Activated T-helper 17 cell treated with anti-CD3 and anti-CD28 coated beads, Interleukin-2, amount 50 U/mL, for 72 hours (primary cell): ENCODE measurements around the gene DOCK2. TPM values are rescaled to one million over a fixed set of nuclear protein-coding genes. Genes with fewer than 3 reads are reported as not detected.

Source experiments
- ATAC-seq: fragments of 150-1000 bp; cut with Tn5 transposase; replicated peaks from 2 replicates; pipeline ENCODE4 v1.10.0; 2021; ENCODE audit warnings: mild to moderate bottlenecking, moderate library complexity
- H3K27ac Mint-ChIP-seq: one replicate; pipeline ENCODE4 v1.8.0; 2022; ENCODE audit warnings: mixed read lengths
- H3K27me3 Mint-ChIP-seq: one replicate; pipeline ENCODE4 v1.8.0; 2022; ENCODE audit warnings: mixed read lengths
- H3K36me3 Mint-ChIP-seq: one replicate; pipeline ENCODE4 v1.8.0; 2022; ENCODE audit warnings: low read depth, mild to moderate bottlenecking, mixed read lengths
- H3K4me1 Mint-ChIP-seq: one replicate; pipeline ENCODE4 v1.8.0; 2022; ENCODE audit warnings: mixed read lengths
- H3K4me3 Mint-ChIP-seq: one replicate; pipeline ENCODE4 v1.8.0; 2022; ENCODE audit warnings: mild to moderate bottlenecking, mixed read lengths
- H3K9me3 Mint-ChIP-seq: one replicate; pipeline ENCODE4 v1.8.0; 2022; ENCODE audit warnings: mixed read lengths
- total RNA-seq, 2 donors: library from RNA; stranded (reverse); gene quantifications; one replicate each; pipeline ENCODE4 v1.2.3, GENCODE V29; 2022

The DOCK2 gene
- total RNA-seq, 2 donors from 2014 or later: 229 to 244 TPM

DNA sequence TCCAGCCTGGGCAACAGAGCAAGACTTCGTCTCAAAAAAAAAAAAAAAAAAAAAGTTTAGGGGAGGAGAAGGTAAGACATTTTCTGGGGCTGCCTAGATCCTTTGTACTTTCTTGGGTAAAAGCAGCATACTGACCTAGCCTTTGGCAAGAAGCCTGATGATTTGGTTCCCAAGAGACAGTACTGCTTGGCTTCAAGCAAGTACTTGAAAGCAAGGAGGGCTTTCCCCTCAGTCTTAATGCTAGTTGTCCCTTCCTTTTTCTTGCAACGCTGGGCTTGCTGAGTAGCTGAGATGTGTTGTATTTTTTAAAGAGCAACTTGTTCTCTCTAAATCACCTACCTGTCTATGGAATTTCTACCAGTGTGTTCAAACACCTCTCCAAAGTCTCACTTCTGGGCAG is 267.0 kb downstream of the DOCK2 start:
- no peak for ATAC-seq
- peaks cover 16% of the 10 kb centered on the region for H3K36me3 Mint-ChIP-seq
- H3K9me3 Mint-ChIP-seq: no peaks in the 10 kb centered on the region
- H3K4me1 Mint-ChIP-seq: peaks cover 14% of the 10 kb centered on the region
- H3K27me3 Mint-ChIP-seq: no peaks in the 10 kb centered on the region
- H3K27ac Mint-ChIP-seq: no peak overlapping the region
- no peak overlapping the region for H3K4me3 Mint-ChIP-seq

DNA sequence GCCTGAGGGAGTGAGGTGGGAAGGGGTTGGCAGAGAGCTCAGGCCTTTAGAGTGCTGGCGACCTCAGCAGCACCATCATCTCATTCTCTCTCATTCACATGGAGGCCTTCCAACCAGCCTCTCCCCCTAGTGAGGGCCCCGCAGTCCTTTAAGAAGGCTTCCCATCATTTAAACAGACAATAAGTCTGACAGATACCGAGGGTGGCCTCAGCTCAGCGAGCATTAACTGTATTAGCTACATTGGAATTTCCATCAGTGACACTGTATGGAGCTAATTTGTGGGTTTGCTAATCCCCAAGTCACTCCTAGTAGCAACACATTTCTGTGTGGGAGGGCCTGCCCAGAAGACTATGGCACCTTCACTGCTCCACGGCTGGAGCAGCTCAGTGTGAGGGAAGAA is 267.4 kb downstream of the DOCK2 start:
- peaks cover 14% of the 10 kb centered on the region for H3K4me1 Mint-ChIP-seq
- no peak overlapping the region for H3K27ac Mint-ChIP-seq
- H3K4me3 Mint-ChIP-seq: no peak overlapping the region
- no peaks in the 10 kb centered on the region for H3K27me3 Mint-ChIP-seq
- no peak for ATAC-seq
- H3K36me3 Mint-ChIP-seq: peaks cover 16% of the 10 kb centered on the region
- H3K9me3 Mint-ChIP-seq: no peaks in the 10 kb centered on the region

DNA sequence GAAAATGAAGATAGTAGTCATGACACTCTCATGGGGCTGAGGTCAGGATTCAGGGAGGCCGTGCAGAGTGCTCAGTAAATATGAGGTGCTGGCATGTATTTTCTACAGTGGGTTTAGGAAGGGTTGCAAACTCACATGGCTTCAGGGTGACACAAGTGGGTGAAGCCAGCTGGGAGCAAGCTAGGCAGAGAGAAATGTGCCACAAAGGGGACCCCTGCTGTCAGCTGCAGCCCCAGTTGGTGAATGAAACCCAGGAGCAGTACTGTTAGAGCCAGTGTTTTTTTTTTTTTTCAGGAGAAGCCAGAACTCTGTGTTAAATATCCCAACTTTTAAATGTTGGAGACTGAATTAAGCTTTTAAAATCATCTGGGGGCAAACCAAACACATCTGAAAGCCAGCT is 267.9 kb downstream of the DOCK2 start:
- Mint-ChIP-seq H3K27me3 (no peaks in the 10 kb centered on the region), H3K27ac (no peak overlapping the region), H3K4me3 (no peak overlapping the region), H3K36me3 (peaks cover 17% of the 10 kb centered on the region), H3K9me3 (no peaks in the 10 kb centered on the region), H3K4me1 (peaks cover 11% of the 10 kb centered on the region)
- ATAC-seq: no peak

DNA sequence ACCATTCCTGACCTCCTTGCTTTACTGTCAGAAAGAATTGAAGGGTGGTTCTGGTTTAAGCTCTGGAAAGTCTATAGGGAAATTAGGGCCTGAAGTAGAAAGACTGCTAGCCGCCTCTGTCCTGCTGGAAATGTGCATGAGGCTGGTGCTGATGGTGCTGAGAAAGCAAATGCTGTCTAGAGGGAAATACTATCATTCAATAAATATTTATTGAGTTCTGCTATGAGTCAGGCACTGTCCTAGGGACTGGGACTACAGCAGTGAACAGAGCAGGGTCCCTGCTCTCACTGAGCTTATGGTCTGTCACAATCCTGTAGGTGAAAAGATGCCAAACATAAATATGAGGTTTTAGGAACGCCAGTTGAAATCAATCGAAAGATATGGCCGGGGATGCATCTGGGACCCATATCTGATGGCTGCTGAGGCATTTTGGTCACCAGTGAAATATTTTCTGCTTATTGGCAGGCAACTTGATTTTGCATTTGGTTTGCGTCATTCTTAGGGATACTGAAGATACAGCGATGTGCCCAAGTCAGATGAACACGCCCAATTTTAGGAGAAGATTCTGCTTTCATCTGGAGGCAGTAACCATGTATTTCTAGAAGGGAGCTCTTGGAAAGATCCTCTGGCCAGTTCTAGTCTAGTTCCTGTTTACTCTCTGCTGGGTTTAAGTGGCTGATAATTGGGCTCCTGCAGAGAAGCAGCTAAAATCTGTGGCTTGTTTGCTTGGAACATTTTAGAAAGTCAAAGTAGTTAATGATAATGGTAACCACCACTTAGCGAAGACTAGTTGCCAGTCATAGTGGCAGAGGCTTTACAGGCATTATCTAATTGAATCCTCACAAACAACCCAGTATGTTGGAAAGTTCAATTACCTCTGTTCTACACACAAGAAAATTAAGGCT is 269.9 kb downstream of the DOCK2 start:
- H3K4me1 Mint-ChIP-seq: no peaks in the 10 kb centered on the region
- peaks cover 12% of the 10 kb centered on the region for H3K36me3 Mint-ChIP-seq
- H3K4me3 Mint-ChIP-seq: no peak overlapping the region
- H3K27ac Mint-ChIP-seq: no peak overlapping the region
- H3K9me3 Mint-ChIP-seq: no peaks in the 10 kb centered on the region
- H3K27me3 Mint-ChIP-seq: no peaks in the 10 kb centered on the region
- ATAC-seq: no peak

DNA sequence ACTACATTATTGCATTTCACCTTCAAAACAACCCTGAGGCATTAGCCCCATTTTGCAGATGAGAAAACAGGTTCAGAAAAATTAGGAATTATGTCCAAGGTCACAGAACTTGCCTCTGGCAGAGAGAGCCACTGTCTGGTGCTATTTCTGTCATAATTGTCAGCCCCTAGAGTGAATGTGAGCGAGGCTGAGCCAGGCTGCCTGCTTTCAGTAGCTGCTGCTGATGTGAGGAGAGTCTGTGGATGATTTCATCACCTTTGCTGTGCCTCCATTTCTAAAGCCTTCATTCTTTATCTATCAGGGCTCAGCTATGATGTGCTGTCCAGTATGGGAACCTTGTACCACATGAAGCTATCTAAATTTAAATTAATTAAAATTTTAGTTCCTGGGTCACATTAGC is 271.8 kb downstream of the DOCK2 start:
- H3K4me3 Mint-ChIP-seq: no peak overlapping the region
- no peaks in the 10 kb centered on the region for H3K27me3 Mint-ChIP-seq
- H3K9me3 Mint-ChIP-seq: no peaks in the 10 kb centered on the region
- peaks cover 18% of the 10 kb centered on the region for H3K36me3 Mint-ChIP-seq
- peaks cover 6% of the 10 kb centered on the region for H3K4me1 Mint-ChIP-seq
- ATAC-seq: no peak
- H3K27ac Mint-ChIP-seq: no peak overlapping the region

DNA sequence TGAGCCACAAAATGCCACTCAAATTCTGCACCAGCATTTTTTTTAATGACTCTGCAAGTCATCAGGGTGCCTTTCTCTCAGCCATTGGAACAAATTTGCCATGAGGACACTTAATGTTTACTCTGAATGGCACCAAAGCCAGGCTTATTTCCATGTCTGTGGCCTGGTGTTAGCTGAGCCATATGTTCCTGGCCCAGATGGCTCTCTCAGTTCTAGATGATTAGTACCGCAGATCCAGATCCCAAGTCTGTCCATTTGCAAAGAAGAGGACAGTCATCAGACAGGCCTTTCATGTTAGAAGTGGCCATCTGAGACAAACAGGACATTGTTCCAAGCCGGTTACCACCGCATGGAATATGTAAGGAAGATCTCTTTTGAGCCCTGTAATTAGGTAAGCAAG is 272.9 kb downstream of the DOCK2 start:
- Mint-ChIP-seq H3K27me3 (no peaks in the 10 kb centered on the region), H3K4me3 (no peak overlapping the region), H3K4me1 (peaks cover 6% of the 10 kb centered on the region), H3K27ac (no peak overlapping the region), H3K9me3 (no peaks in the 10 kb centered on the region), H3K36me3 (peaks cover 18% of the 10 kb centered on the region)
- no peak for ATAC-seq

DNA sequence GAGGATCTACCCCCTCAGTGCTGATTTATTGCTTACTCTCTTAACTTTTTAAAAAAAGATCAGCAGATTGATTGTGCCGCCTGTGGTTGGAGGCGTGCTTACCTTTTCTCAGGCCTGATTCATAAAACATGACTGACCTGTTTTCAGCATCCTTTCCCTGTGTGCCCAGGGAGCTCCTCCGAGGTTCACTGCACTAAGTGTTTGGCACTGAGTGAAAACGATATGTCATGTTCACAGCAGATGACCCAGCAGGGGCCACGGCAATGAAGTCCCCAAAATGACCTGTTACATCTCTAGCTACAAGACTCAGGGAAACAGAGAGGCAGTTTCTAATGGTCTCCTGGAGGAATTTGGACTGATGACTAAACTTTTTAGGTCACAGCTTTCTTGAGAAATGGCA is 273.3 kb downstream of the DOCK2 start:
- ATAC-seq: no peak
- Mint-ChIP-seq H3K27ac (no peak overlapping the region), H3K36me3 (peaks cover 20% of the 10 kb centered on the region), H3K27me3 (no peaks in the 10 kb centered on the region), H3K4me1 (peaks cover 6% of the 10 kb centered on the region), H3K9me3 (no peaks in the 10 kb centered on the region), H3K4me3 (no peak overlapping the region)

DNA sequence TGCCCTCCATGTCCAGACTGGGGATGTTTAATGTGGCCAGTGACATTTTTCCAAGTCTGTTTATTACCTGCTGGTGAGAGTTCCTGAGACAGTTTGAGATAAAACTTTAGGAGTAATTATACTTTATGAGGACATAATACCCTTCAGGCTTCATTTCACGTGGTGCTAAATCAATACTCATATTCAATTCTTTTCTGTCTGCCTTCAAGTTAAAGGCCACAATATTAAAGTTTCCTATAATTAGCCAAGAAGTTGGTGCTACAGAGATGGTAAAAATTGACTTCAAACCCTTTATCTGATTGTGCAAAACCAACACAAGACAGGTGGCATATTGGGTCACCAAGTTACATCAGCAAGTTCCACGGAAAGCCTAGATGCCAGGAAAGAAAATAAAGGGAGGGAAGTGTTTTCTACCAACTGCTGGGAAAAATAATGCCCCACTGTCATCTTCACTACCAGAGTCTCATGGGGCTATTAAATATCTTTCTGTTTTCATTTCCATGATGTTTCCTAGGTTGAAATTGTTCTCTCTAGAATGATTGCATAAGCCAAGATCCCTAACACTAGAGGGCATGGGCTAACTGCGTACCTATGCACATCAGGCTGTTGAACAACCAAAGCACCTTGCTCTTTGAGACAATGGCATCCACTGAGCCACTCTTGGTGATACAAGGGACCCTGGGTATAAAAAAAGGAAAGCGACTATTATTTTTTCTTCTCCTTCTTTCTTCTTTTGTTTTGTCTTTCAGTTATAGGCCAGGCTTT is 274.6 kb downstream of the DOCK2 start:
- no peak overlapping the region for H3K4me3 Mint-ChIP-seq
- H3K9me3 Mint-ChIP-seq: no peaks in the 10 kb centered on the region
- no peak for ATAC-seq
- no peak overlapping the region for H3K27ac Mint-ChIP-seq
- H3K27me3 Mint-ChIP-seq: no peaks in the 10 kb centered on the region
- peaks cover 24% of the 10 kb centered on the region for H3K36me3 Mint-ChIP-seq
- H3K4me1 Mint-ChIP-seq: peaks cover 6% of the 10 kb centered on the region

DNA sequence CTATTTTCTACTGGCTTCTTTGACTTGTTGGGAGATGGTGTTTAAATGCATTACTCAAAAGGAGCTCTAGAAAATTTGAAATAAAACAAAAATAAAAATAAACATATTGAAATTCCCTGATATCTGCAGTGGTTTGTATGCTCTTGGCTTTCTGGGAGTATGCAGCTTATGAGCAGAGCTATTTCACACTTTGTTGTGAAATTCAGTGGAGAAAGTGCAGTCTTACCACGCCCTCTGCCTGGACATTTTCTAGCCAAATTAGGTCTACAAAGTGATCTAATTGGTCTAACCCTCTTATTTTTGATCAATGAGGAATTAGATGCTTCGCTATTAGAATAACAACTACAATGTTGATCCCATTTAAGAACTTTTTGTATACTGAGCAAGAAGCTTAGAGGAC is 276.4 kb downstream of the DOCK2 start:
- Mint-ChIP-seq H3K36me3 (peaks cover 31% of the 10 kb centered on the region), H3K4me3 (no peak overlapping the region), H3K27ac (no peak overlapping the region), H3K27me3 (no peaks in the 10 kb centered on the region), H3K4me1 (peaks cover 6% of the 10 kb centered on the region), H3K9me3 (no peaks in the 10 kb centered on the region)
- ATAC-seq: no peak

DNA sequence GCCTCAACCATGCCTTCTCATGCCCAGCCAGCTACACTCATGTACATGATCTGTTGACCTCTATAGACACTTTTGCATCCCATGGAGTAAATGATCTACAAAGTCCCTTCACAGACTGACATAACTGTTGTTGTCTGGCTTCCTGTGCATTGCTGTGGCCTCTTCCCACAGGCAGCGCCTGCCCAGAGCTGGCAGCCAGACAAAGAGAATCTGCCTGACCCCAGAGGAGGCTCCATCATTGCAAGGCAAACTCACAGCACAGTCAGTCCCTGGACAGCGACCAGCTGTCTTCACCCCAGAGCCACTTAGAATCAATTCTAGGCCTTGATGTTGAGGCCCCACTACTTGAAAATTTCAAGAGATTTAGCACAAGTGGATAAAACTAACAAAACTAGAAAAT is 277.7 kb downstream of the DOCK2 start:
- Mint-ChIP-seq H3K27ac (peak overlapping the region; percentile 39), H3K4me3 (no peak overlapping the region), H3K27me3 (no peaks in the 10 kb centered on the region), H3K36me3 (peaks cover 34% of the 10 kb centered on the region), H3K4me1 (peaks cover 6% of the 10 kb centered on the region), H3K9me3 (no peaks in the 10 kb centered on the region)
- no peak for ATAC-seq

DNA sequence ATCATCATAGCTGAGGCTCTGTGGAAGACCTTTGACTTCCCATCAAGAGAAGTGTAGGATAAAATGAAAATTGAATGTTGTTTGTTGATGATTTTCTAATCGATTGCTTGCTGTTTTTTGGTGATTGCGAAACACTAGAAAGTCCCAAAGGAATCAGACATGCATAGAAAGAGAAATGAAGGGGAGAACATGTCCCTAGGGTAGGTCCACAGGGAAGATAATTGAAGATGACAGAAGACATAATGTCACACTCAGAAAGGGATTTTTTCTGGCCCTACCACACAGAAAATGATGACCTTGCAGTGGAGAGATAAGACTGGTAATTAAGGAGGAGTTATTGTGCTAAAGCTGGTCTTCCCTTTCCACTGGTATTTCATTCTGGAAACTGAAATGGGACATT is 280.4 kb downstream of the DOCK2 start:
- H3K4me3 Mint-ChIP-seq: no peak overlapping the region
- ATAC-seq: no peak
- peaks cover 2% of the 10 kb centered on the region for H3K4me1 Mint-ChIP-seq
- no peaks in the 10 kb centered on the region for H3K27me3 Mint-ChIP-seq
- H3K9me3 Mint-ChIP-seq: no peaks in the 10 kb centered on the region
- peaks cover 35% of the 10 kb centered on the region for H3K36me3 Mint-ChIP-seq
- H3K27ac Mint-ChIP-seq: no peak overlapping the region

DNA sequence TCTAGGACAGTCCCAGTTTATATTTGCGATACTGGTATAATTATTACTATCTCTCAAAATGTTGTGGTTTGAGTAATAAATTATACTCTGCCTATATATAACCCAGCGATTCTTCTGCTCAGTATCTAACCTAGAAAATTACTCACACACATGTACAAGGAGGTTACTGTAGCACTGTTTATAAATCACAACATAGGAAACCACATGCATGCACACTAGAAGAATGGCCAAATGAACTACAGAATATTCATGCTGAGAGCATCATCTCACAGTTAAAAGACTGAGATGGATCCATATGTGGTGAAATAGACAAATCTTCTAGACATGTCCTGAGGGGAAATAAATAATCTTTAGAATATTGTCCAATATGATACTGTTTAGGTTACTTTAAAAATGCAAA is 281.2 kb downstream of the DOCK2 start:
- Mint-ChIP-seq H3K4me3 (no peak overlapping the region), H3K27ac (no peak overlapping the region), H3K27me3 (no peaks in the 10 kb centered on the region), H3K36me3 (peaks cover 33% of the 10 kb centered on the region), H3K4me1 (no peaks in the 10 kb centered on the region), H3K9me3 (no peaks in the 10 kb centered on the region)
- ATAC-seq: no peak

DNA sequence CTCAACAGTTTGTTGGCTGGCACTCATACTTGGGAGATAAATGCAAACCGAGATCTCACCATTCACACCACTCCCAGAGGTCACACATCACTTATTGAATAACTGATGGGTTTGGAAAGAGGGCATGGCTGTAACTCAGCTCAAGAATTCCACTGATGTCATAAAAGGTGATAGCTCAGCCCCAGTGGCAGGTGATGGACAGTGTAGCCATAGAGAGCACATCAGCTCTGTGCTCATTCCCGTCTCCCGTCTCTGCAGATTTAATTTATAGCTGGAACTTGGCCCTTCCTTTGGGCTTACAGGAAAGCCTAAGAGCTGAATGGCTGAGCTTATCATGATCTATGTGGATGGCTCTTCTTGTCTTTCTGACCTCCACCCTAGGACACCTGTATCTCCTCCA is 283.4 kb downstream of the DOCK2 start:
- no peak for ATAC-seq
- H3K27ac Mint-ChIP-seq: no peak overlapping the region
- H3K27me3 Mint-ChIP-seq: no peaks in the 10 kb centered on the region
- H3K4me1 Mint-ChIP-seq: no peaks in the 10 kb centered on the region
- no peak overlapping the region for H3K4me3 Mint-ChIP-seq
- no peaks in the 10 kb centered on the region for H3K9me3 Mint-ChIP-seq
- peaks cover 34% of the 10 kb centered on the region for H3K36me3 Mint-ChIP-seq

DNA sequence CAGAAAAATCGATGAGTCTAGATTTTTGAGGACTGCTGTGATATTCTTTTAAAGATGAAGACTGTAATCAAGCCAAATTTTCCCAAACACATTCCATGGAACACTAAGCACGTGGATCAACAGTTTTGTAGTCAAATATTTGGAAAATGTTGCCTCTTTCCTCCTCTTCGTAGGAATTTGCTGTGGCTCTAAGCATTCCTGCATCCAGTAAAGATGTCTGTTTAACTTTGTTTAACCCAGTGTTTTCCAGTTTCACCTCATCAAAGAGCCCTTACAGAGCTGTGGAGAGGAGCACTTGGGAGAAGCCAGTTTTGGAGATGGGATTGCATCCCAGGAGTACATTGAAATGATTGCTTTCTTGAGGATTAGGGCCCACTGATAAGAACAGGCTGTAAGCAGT is 284.3 kb downstream of the DOCK2 start:
- no peak overlapping the region for H3K4me3 Mint-ChIP-seq
- H3K27me3 Mint-ChIP-seq: no peaks in the 10 kb centered on the region
- peaks cover 37% of the 10 kb centered on the region for H3K36me3 Mint-ChIP-seq
- H3K27ac Mint-ChIP-seq: no peak overlapping the region
- H3K9me3 Mint-ChIP-seq: no peaks in the 10 kb centered on the region
- no peak for ATAC-seq
- peaks cover 3% of the 10 kb centered on the region for H3K4me1 Mint-ChIP-seq

DNA sequence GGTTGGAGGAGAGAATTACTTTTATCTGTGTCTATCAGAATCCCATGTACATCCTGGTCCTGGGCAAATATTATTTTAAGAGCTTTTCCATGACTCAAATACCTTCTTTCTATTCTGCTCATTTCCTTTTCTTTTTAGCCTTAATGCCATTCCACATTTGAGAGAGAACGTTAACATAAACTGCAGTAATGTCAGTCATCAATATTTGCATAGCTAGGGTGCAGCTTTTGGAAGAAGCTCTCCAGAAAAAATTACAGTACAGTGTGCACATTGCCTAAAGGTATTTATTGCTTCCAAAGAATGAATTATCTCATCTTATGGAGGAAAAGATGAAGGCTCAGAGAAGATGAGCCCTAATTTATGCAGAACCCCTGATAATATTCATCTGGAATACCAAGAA is 284.9 kb downstream of the DOCK2 start:
- H3K27me3 Mint-ChIP-seq: no peaks in the 10 kb centered on the region
- no peak for ATAC-seq
- H3K36me3 Mint-ChIP-seq: peaks cover 42% of the 10 kb centered on the region
- no peaks in the 10 kb centered on the region for H3K9me3 Mint-ChIP-seq
- H3K4me1 Mint-ChIP-seq: peaks cover 9% of the 10 kb centered on the region
- H3K4me3 Mint-ChIP-seq: no peak overlapping the region
- H3K27ac Mint-ChIP-seq: no peak overlapping the region
